ENCODE data around the gene C8G.

DNA sequence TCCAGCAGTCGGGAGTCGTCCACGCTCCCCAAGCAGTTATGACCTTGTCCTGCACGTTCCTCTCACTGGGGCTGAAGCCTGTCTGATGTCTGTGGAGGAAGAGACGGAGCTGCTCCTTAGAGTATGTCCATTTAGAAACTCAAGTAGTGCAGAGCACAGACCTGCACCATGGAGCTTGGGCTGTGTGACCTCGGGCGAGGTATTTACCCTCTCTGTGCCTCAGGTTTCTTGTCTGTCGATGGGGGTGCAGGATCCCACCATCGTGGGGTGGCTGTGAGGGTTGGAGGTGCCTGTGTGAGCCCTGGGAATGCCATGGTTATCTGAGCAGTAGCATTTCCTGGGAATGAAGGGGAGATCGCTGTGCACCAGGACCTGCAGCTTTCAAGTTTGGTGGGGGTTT lies 44.5 kb upstream of the C8G start:
- TF ChIP-seq POLR2A (IDR thresholded peaks at IDR 0.05; ENCODE audit: low read length) (no peak), GATA1 (IDR thresholded peaks at IDR 0.05; ENCODE audit: low read depth, low read length) (no peak)

Measured in erythroblast (primary cell).